GM18909 (cell line): ENCODE measurements around the gene STAG1.
A peak's percentile ranks its signal among the peaks of the same experiment; 100 is the strongest.
"Not testable (repeated sequence)": the region's sequence is repeated elsewhere in the genome, so short reads cannot be mapped to it uniquely, and the experiment has no call there.

Source experiments
- ATAC-seq: cut with Tn5 transposase; IDR thresholded peaks from one replicate; pipeline ENCODE4 v1.9.1; 2021; ENCODE audit warnings: mild to moderate bottlenecking; ENCODE audit not compliant: unreplicated experiment, poor library complexity

Gene STAG1

DNA sequence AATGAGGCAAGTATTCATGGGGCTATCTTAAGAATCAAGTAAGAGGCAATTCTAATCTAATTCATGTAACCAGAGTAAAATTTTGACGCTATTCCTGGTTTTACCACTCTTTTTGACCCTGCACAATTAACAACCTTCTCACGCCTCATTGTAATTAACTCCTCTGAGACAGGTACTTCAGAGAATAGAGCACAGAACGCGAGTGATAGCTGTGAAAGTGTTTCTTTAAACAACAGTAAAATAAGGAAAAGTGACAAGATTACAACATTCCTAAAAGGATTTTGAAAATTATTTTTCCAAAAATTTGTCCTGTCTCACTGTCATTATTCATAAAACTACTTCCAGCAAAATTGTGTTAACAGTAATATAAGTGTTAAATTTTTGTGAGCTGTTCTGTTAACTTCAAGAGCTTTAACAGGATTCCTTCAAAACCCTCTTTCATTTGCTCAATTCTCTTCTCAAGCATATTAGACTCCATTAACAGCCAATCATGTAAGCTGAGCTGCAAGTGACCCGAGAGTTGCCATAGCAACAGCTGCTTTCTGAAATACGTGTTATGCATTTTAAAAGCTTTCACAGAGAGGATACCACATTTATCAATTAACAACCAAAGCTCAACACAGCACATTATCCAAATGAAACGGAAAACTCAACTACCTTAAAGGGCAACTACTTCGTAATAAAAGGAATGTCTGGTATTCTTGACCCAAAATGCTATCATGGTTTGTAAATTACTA lies 93.1 kb downstream of the STAG1 start:
- ATAC-seq: no peak

DNA sequence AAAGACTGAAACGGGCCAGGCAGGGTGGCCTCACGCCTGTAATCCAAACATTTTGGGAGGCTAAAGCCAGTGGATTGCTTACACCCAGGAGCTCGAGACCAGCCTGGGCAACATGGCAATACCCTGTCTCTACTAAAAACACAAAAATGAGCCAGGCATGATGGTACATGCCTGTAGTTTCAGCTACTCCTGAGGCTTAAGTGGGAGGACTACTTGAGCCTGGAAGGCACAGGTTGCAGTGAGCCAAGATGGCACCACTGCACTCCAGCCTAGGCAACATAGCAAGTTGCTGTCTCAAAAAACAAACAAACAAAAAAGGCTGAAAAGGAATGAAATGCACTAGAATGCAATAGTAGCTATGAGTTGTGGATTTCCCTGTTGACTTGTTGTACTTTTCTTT lies 94.7 kb downstream of the STAG1 start:
- ATAC-seq: no peak

DNA sequence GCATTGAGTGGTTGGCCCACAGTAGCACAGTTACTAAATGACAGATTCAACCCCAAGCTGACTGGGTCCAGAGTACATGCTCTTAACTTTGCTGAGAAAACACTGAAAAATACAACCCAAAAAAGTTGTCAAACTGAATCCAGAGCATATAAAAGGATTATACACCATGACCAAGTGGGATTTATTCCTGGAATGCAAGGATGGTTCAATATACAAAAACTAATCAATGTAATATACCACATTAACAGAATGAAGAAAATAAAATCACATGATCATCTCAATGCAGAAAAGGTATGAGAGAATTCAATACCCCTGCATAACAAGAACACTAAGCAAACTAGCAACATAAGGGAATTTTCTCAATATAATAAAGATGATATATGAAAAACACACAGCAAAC lies 98.5 kb downstream of the STAG1 start:
- no peak for ATAC-seq

DNA sequence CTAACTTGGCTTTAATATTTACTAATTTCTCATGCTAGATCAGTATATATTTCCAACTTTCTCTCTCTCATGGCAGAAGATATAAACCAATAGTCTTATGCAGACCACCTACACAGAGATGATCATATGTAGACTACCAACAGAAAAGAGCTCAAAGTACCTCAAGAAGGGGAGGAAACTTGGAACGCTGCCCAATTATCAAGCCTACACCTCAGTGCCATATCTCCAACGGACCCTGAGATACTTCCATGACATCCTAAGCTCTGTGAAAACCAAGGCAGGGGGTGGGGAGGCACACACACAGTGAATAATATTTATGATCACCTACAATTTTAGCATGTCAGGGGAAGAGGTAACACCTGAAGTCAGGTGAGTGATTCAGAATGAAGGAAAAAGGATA lies 100.6 kb downstream of the STAG1 start:
- no peak for ATAC-seq

DNA sequence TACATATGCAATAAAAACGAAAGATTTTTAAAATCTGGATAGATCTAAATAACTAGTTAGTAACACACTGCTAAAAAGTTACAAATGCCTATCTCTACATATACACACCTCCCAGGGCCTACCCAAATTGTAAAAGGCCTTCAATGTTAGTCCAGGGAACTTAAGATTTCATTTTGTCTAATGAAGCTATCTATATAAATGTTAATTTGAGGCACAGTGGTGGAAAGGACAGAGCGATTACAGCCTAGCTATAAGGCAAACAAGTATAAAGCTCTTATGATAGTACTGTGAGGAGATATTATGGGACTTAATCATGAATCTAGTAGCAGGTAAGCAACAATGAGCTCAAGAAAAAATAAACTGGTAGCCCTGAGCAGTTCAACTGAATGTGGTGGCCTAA lies 101.7 kb downstream of the STAG1 start:
- ATAC-seq: no peak

DNA sequence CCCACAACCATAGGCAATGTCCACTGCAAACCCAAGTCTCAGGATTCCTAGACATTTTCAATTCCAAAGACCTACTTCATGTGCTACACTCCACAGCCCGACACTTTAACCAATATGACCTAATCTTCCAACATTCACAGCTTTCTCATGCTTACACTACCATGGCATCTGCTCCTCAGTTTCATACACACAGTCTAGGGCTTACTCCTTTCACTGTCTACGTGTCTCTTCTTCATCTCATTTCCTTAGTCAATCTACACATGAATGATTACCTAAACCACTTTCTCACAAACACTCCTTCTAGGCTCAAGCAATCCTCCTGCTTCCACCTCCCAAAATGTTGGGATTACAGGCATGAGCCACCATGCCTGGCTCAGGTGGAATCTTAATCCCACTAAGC lies 106.3 kb downstream of the STAG1 start:
- ATAC-seq: peak; percentile 84

DNA sequence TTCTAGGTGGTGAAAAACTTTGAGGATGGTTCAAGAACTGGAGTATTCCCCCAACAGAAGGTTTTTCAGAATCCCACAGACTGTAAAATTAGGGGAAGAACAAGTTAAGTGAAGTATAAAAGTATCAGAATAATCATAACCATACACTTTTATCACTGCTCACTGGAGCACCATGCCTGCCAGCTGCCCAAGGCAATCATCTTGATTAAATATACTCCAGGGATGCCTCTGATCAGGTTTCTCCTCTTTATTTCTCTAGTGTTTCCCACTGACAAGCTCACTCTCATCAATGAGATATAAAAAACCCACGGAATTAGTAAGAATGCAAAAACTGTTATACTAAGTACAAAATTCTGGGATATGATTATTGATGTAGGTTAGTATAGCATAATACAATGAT lies 108.0 kb downstream of the STAG1 start:
- no peak for ATAC-seq

DNA sequence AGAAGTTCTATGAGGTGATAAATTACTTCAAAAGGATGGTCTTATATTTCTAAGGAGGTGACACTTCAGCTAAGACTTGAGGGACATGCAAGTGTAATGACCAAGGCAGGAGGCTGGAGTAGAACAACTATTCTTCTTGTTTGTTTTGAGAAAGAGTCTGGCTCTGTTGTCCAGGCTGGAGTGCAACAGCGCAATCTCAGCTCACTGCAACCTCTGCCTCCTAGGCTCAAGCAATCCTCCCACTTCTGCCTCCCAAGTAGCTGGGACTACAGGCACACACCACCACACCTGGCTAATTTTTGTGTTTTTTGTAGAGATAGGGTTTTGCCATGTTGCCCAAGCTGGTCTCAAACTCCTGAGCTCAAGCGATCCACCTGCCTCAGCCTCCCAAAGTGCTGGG lies 108.8 kb downstream of the STAG1 start:
- ATAC-seq: not testable (repeated sequence)

DNA sequence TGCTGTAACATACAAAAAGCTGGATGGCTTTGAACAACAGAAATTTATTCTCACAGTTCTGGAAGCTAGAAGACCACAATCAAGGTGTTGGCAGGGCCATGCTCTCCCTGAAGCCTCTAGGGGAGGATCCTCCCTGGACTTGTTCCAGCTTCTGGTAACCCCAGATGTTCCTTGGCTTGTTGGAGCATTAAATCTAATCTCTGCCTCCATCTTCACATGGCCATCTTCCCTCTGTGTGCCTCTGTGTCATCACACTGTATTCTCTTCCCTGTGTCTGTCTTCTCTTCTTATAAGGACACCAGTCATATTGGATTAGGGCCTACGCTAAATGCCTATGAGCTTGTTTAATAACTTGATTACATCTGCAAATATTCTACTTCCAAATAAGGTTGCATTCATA lies 109.5 kb downstream of the STAG1 start:
- ATAC-seq: no peak

DNA sequence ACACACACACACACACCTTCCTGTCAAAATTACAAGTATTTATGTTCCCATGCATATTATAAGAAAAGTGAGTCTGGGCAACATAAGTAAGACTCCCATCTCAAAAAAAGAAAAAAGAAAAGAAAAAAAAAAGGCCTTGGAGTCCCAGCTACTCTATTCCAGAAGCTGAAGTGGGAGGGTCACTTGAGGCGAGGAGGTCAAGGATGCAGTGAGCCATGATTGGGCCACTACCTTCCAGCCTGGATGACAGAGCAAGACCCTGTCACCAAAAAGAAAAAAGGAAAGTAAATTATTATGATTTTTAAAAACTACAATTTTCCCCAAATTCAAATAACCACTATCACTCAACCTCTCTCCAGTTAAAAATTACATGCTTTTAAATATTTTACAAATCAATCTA lies 113.1 kb downstream of the STAG1 start:
- ATAC-seq: no peak

DNA sequence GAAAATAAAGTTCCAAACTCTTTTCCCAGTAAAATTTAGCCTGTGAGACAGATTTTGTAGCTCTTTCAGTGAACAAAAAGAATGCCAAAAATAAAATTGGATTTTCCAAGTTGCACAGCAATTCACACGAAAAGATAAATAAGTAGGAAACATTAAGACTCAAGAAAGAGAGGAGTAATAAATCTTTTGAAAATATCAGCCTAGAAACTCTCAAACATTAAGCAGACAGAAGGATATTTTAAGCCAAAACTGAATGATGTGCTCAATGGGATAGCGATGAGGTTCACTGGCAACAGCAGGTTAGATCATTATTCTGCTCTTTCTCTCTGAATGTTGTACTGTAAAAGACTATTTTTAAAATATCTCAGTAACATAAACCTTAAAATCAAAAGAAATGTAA lies 115.0 kb downstream of the STAG1 start:
- no peak for ATAC-seq

DNA sequence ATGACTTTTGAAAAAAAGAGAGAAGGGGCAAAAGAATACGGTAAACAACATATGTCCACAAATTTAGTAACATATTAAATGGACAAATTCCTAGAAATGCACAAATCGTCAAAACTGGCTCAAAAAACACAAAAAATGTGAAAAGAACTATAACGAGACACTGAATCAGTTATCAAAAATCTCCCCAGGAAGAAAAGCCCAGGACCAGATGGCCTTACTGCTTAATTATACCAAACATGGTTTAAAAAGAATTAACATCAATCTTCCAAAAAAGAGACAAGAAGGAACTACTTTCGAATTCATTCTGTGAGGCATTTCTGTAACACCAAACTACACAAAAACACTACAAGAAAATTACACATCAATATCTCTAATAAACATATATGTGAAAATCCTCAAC lies 117.4 kb downstream of the STAG1 start:
- ATAC-seq: no peak

DNA sequence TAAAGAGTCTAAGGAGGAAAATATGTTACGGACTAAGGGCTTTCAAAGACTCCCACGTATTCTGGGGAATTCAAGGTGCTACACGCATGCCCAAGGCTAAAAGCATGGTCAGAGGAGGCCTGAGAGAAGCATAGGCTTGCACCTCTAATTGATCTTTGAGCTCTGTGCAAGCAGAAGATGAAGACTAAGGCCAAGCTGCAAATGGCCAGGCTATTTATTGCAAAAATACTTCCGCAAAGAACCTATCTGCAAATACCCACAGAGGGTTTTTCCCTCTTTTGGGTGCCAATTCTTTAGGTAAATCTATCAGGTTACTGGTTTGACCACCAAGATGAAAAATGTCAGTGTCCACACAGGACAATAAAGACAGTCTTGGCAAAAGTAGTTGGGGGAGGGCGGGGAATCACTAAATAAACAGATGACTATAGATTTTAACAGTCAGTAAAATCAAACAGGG lies 119.5 kb downstream of the STAG1 start:
- no peak for ATAC-seq

DNA sequence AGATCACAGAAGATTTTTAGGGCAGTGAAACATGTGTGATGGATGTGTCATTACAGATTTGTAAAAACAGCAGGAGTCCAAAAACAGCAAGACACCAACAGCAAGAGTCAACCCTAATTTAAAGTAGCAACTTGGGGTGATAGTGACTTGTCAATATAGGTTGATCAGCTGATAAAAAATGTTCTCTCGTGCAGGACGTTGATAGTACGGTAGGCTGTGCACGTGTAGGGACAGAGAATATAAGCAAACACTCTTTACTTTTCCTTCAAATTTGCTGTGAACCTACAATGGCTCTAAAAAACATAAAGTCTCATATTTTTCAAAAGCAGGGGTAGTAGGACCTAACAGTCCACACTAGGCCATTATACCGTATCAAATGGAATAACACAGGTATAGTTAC lies 120.8 kb downstream of the STAG1 start:
- no peak for ATAC-seq

DNA sequence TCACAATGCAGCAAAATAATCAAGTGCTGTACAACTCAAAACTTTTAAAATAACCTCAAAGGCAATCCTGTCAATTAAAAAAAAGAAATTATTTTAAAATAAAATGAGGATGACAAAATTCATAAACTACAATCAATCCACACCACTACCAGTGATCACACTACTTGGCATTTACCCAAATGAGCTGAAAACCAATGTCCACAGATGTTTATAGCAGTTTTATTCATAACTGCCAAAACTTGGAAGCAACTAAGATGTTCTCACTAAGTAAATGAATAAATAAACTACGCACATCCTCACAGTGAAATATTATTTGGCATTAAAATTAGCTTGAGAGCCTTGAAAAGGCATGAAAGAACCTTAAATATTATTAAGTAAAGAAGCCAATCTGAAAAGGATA lies 121.3 kb downstream of the STAG1 start:
- ATAC-seq: no peak

DNA sequence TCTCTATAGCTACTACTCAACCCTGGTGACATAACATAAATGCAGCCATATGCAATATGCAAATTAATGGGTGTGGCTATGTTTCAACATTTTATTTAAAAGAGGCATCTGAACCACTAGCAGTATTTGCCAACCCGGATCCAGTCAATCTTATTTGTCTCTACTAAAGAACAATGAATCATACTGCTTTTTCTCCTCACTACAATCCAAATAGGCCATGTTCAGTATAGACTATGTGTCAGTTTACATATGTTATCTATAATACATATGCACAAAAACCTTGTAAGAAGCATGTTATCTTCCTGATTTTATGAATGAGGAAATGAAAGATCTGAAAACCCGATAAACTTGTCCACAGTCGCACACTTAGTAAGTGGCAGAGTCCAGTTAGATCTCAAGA lies 125.7 kb downstream of the STAG1 start:
- no peak for ATAC-seq

DNA sequence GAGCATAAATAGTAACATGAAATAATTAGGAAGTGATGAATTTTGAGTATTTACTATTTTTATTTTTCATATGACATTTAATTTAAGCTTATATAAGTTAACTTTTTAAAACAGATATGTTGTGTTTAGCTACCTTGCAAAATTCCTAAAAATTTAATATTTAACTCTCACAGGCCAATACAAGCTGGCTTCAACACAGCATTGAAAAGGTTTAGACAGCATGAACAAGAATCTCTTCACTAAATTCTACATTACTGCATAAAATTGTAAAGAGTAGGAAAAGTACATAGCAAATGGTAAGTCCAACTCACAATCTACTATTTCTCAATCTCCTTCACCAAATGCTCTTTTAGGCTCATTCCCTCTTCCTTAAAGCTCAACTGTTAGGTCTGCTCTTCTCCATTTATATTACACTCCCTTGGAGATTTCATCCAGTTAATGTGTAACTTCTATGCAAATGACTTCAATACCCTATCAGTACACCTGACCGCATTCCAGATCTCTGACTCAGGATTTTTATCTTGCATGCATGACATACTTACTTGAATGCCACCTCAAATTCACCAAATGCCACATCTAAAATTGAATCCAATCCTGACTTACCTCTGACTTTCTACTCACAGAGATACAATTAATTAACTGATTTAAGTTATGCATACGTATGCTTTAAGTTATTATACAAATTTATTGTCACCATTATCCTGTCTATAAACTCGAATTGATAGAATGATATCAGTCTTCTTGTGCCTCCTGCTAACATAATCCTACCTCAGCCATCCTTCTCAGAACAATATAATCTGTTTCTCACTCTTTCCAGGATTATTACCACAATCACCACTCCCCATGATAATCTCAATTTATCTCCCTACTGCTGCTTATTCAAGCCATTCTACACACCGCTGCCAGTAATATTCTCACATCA lies 127.0 kb downstream of the STAG1 start:
- no peak for ATAC-seq

DNA sequence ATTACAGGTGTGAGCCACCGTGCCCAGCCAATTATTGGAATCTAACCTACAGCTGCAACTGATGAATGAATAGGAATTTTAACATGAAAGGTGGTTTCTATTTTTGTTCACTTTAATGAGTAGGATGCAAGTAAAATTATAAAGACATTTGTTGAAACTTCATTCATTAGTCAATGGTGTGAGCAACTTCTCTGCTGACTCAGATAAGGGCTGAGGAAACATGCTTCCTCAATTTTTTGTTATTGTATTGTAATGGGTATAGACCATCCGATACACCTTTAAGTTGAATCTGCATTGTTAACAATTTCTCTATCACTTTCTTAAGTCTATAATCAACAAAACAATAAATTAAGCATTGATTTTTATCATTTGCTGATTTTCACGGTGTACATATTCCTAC lies 127.8 kb downstream of the STAG1 start:
- ATAC-seq: no peak

DNA sequence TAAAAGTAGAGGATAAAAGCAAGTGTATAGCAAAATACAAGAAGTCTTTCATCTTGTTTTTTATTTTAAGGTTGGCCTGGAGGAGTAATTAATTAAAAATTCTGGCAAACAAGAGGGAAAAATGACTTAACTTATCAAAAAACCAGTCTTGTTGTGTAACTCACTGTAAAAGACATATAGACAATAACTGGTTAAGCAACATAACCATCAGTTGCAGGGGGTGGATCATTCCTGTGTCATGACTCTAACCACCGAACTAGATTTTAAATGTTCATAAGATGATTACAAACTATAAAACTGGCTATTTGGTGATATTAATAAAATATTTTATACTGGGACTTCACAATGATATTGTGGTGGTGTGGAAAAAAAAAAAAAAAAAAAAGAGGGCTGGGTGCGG lies 130.6 kb downstream of the STAG1 start:
- no peak for ATAC-seq

DNA sequence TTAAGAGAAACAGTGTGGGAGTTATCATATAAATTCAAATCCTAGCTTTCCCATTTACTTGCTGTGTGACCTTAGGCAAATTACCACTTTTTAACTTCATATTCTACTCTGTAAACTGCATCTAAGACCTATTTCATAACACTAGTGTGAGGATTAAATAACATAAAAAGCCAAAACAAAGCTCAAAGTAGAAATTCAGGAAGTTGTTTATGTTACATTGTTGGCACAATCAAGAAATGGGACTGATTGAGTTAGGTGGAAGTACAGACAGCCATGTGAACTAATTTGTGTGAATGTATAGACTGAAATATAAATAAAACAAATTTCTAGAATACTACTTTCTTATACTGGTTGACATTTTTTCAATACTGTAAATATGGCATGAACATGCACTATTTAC lies 131.7 kb downstream of the STAG1 start:
- no peak for ATAC-seq

DNA sequence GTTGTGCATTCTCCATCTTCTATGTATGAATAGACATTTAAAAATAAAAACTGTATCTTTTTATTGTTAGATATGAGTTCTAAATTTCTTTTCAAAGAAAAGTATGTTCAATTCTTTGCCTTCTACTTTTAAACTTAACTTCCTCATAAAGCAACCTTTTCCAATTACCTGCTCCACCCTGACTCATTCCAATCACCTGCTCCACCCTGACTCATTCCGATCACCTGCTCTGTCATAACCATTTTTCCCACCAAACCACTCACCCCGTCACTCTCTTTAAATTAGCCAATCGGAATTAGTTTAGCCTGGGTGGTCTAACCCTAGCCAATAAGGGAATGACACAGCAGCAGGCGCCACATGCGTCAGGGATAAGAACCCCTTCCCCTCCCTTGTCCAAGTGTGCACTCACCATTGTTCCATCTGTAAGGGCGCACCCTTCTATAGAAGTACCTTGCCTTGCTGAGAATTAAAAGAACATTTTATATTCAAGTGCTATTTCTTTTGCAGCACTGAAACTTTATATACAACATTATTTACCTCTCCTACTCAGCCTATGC lies 134.1 kb downstream of the STAG1 start:
- not testable (repeated sequence) for ATAC-seq
